Skin epidermis (tissue), 12 donors: Measurements from ENCODE around the gene IFT122.
"Not testable (repeated sequence)": the region's sequence is repeated elsewhere in the genome, so short reads cannot be mapped to it uniquely, and the experiment has no call there.

Experiments used
- H3K27ac ChIP-seq, 21 experiments: fragments of 200-600 bp; sonication (generic) in 11 of 21; one replicate each; pipeline ENCODE4 v1.5.0; 2020; ENCODE audit warnings: mild to moderate bottlenecking in 3 of 21, inconsistent platforms in 2 of 21, moderate library complexity in 2 of 21
- H3K4me3 ChIP-seq, 7 experiments: fragments of 200-600 bp; sonication (generic) in 2 of 7; one replicate each; pipeline ENCODE4 v1.5.0; 2020; ENCODE audit warnings: inconsistent platforms in 2 of 7, mild to moderate bottlenecking in 2 of 7, moderate library complexity in 1 of 7

The IFT122 gene

GRCh38 chr3:129486664-129487035 lies 46.6 kb downstream of the IFT122 start:
- no peak overlapping the region for H3K4me3 ChIP-seq
- peak overlapping the region in 18 of 21 experiments; percentile 14 to 82 (median 66) for H3K27ac ChIP-seq

- Histone ChIP-seq H3K27ac (peak overlapping the region in 17 of 21 experiments; percentile 18 to 82 (median 61)), H3K4me3 (no peak overlapping the region)
Measured at GRCh38 chr3:129487183-129487867, 47.3 kb downstream of the IFT122 start.

- H3K27ac ChIP-seq = peak overlapping the region in 15 of 21 experiments; percentile 18 to 82 (median 67)
Measured at GRCh38 chr3:129487868-129488335, 47.9 kb downstream of the IFT122 start.

GRCh38 chr3:129489258-129489657 lies 49.2 kb downstream of the IFT122 start:
- H3K27ac ChIP-seq = peak overlapping the region in 5 of 21 experiments; percentile 16 to 80 (median 37)
- H3K4me3 ChIP-seq = not testable (repeated sequence)

More at GRCh38 chr3:129487868-129488335, 47.9 kb downstream of the IFT122 start:
- H3K4me3 ChIP-seq = not testable (repeated sequence)

GRCh38 chr3:129490273-129490675 lies 50.2 kb downstream of the IFT122 start:
- Histone ChIP-seq H3K4me3 (no peak overlapping the region), H3K27ac (peak overlapping the region in 17 of 21 experiments; percentile 15 to 81 (median 69))

- H3K27ac ChIP-seq = peak overlapping the region in 14 of 21 experiments; percentile 30 to 81 (median 73)
- not testable (repeated sequence) for H3K4me3 ChIP-seq
Measured at GRCh38 chr3:129491077-129491476, 51.1 kb downstream of the IFT122 start.

GRCh38 chr3:129491794-129492193 lies 51.8 kb downstream of the IFT122 start:
- Histone ChIP-seq H3K4me3 (no peak overlapping the region), H3K27ac (peak overlapping the region in 1 of 21 experiments; percentile 25)

GRCh38 chr3:129492691-129493090 lies 52.7 kb downstream of the IFT122 start:
- H3K27ac ChIP-seq = peak overlapping the region in 1 of 21 experiments; percentile 11
- no peak overlapping the region for H3K4me3 ChIP-seq

GRCh38 chr3:129493206-129493605 lies 53.2 kb downstream of the IFT122 start:
- Histone ChIP-seq H3K27ac (peak overlapping the region in 1 of 21 experiments; percentile 11), H3K4me3 (no peak overlapping the region)

- H3K4me3 ChIP-seq = not testable (repeated sequence)
- peak overlapping the region in 6 of 21 experiments; percentile 41 to 77 (median 54) for H3K27ac ChIP-seq
Measured at GRCh38 chr3:129494499-129494898, 54.5 kb downstream of the IFT122 start.

- not testable (repeated sequence) for H3K4me3 ChIP-seq
- peak overlapping the region in 6 of 21 experiments; percentile 26 to 78 (median 64) for H3K27ac ChIP-seq
Measured at GRCh38 chr3:129495006-129495639, 55.1 kb downstream of the IFT122 start.

GRCh38 chr3:129497876-129498275 lies 57.9 kb downstream of the IFT122 start:
- not testable (repeated sequence) for H3K4me3 ChIP-seq
- H3K27ac ChIP-seq = peak overlapping the region in 4 of 21 experiments; percentile 16 to 54 (median 28)

GRCh38 chr3:129498603-129499488 lies 58.8 kb downstream of the IFT122 start:
- peak overlapping the region in 5 of 21 experiments; percentile 1 to 60 (median 33) for H3K27ac ChIP-seq
- not testable (repeated sequence) for H3K4me3 ChIP-seq

GRCh38 chr3:129499604-129500333 lies 59.7 kb downstream of the IFT122 start:
- not testable (repeated sequence) for H3K4me3 ChIP-seq
- H3K27ac ChIP-seq = peak overlapping the region in 4 of 21 experiments; percentile 19 to 74 (median 34)

- peak overlapping the region in 4 of 21 experiments; percentile 19 to 74 (median 34) for H3K27ac ChIP-seq
Measured at GRCh38 chr3:129500334-129500658, 60.3 kb downstream of the IFT122 start.

GRCh38 chr3:129501630-129502029 lies 61.6 kb downstream of the IFT122 start:
- Histone ChIP-seq H3K27ac (no peak overlapping the region), H3K4me3 (no peak overlapping the region)

More at GRCh38 chr3:129500334-129500658, 60.3 kb downstream of the IFT122 start:
- H3K4me3 ChIP-seq = no peak overlapping the region

- Histone ChIP-seq H3K4me3 (no peak overlapping the region), H3K27ac (no peak overlapping the region)
Measured at GRCh38 chr3:129502641-129503408, 62.8 kb downstream of the IFT122 start.

- Histone ChIP-seq H3K27ac (no peak overlapping the region), H3K4me3 (no peak overlapping the region)
Measured at GRCh38 chr3:129503471-129504291, 63.7 kb downstream of the IFT122 start.
